HG02840 (cell line): ENCODE data around the gene USP48.
"Not testable (repeated sequence)": the region's sequence is repeated elsewhere in the genome, so short reads cannot be mapped to it uniquely, and the experiment has no call there.

Source experiments
- ATAC-seq: cut with Tn5 transposase; IDR thresholded peaks from one replicate; pipeline ENCODE4 v1.9.1; 2021; ENCODE audit warnings: mild to moderate bottlenecking, moderate library complexity, moderate number of reproducible peaks; ENCODE audit not compliant: unreplicated experiment, low FRiP score

The USP48 gene

GRCh38 chr1:21641967-21642739 lies 140.8 kb downstream of the USP48 start:
- ATAC-seq = no peak

- no peak for ATAC-seq
These were observed 141.4 kb downstream of the USP48 start for GRCh38 chr1:21641537-21641936.

- no peak for ATAC-seq
These were observed 141.9 kb downstream of the USP48 start for GRCh38 chr1:21641076-21641475.

- no peak for ATAC-seq
These were observed 142.3 kb downstream of the USP48 start for GRCh38 chr1:21640653-21641052.

- ATAC-seq = no peak
These were observed 143.3 kb downstream of the USP48 start for GRCh38 chr1:21639594-21640041.

- ATAC-seq = no peak
These were observed 144.2 kb downstream of the USP48 start for GRCh38 chr1:21638531-21639341.

GRCh38 chr1:21637514-21637913 lies 145.4 kb downstream of the USP48 start:
- no peak for ATAC-seq

GRCh38 chr1:21636029-21636428 lies 146.9 kb downstream of the USP48 start:
- ATAC-seq = no peak

GRCh38 chr1:21634806-21635535 lies 148.0 kb downstream of the USP48 start:
- ATAC-seq = no peak

- ATAC-seq = no peak
These were observed 148.8 kb downstream of the USP48 start for GRCh38 chr1:21633992-21634805.

- no peak for ATAC-seq
These were observed 149.7 kb downstream of the USP48 start for GRCh38 chr1:21633141-21633755.

- ATAC-seq = no peak
These were observed 150.7 kb downstream of the USP48 start for GRCh38 chr1:21631944-21632887.

GRCh38 chr1:21631590-21631943 lies 151.4 kb downstream of the USP48 start:
- not testable (repeated sequence) for ATAC-seq

GRCh38 chr1:21630571-21631343 lies 152.2 kb downstream of the USP48 start:
- no peak for ATAC-seq

- ATAC-seq = no peak
These were observed 153.0 kb downstream of the USP48 start for GRCh38 chr1:21629971-21630370.

GRCh38 chr1:21628798-21629393 lies 154.1 kb downstream of the USP48 start:
- ATAC-seq = no peak
